Smooth muscle cell (in vitro differentiated cells): ENCODE results near the gene CCDC88B. TPM values are rescaled to one million over a fixed set of nuclear protein-coding genes. Genes with fewer than 3 reads are reported as not detected.

ENCODE experiments used
- DNase-seq: peaks from one replicate; lab custom pipeline; 2025; ENCODE audit not compliant: unreplicated experiment; lab: John Stamatoyannopoulos, UW
- H2AFZ ChIP-seq: fragments of 200-600 bp; sonication (generic); 2 replicates; pipeline ENCODE4 v1.6.0; 2016; ENCODE audit warnings: antibody characterized with exemption, low read depth, mild to moderate bottlenecking
- H3F3A ChIP-seq: fragments of 200-600 bp; sonication (generic); 2 replicates; pipeline ENCODE4 v1.6.0; 2017; ENCODE audit warnings: antibody characterized with exemption, low read depth
- H3K27ac ChIP-seq: fragments of 200-600 bp; sonication (generic); 2 replicates; pipeline ENCODE4 v1.5.1; 2016; ENCODE audit warnings: low read depth, mild to moderate bottlenecking
- H3K27me3 ChIP-seq: fragments of 200-600 bp; sonication (generic); 2 replicates; pipeline ENCODE4 v1.6.1; 2016; ENCODE audit warnings: low read depth, mild to moderate bottlenecking
- H3K36me3 ChIP-seq: fragments of 200-600 bp; sonication (generic); 2 replicates; pipeline ENCODE4 v1.5.1; 2016; ENCODE audit warnings: low read depth
- H3K4me1 ChIP-seq: fragments of 200-600 bp; sonication (generic); 2 replicates; pipeline ENCODE4 v1.5.1; 2016; ENCODE audit warnings: low read depth
- H3K4me2 ChIP-seq: fragments of 200-600 bp; sonication (generic); 2 replicates; pipeline ENCODE4 v1.6.0; 2016; ENCODE audit warnings: mild to moderate bottlenecking
- H3K4me3 ChIP-seq: fragments of 200-600 bp; sonication (generic); 2 replicates; pipeline ENCODE4 v1.5.1; 2016; ENCODE audit warnings: mild to moderate bottlenecking
- H3K79me2 ChIP-seq: fragments of 200-600 bp; sonication (generic); 2 replicates; pipeline ENCODE4 v1.6.0; 2016; ENCODE audit warnings: low read depth, mild to moderate bottlenecking
- H3K9ac ChIP-seq: fragments of 200-600 bp; sonication (generic); 2 replicates; pipeline ENCODE4 v1.6.0; 2016; ENCODE audit warnings: low read depth
- H3K9me3 ChIP-seq: fragments of 200-600 bp; sonication (generic); replicated peaks from 2 replicates; pipeline ENCODE4 v1.5.1; 2016; ENCODE audit warnings: low read depth
- H4K20me1 ChIP-seq: fragments of 200-600 bp; sonication (generic); 2 replicates; pipeline ENCODE4 v1.6.0; 2016; ENCODE audit warnings: low read depth
- WGBS: methylation state at CpG from one replicate; pipeline ENCODE4 v1.1.7; 2016; ENCODE audit warnings: low lambda C conversion rate; 5-methylcytosine and 5-hydroxymethylcytosine counted together
- polyA plus RNA-seq: library from polyadenylated mRNA; unstranded; fragments of >200 nt; fragmentation: Nextera tagmentation; extraction: Ambion mirVana; gene quantifications from 2 replicates; pipeline ENCODE4 v1.2.1, GENCODE V29; 2016
- total RNA-seq: library from RNA; depleted of rRNA; stranded (reverse); fragments of >200 nt; gene quantifications from 2 replicates; pipeline ENCODE4 v1.2.3, GENCODE V29; 2014
- TF ChIP-seq, protein P1 (sequence below): fragments of 200-600 bp; sonication (generic); IDR thresholded peaks from 2 replicates; pipeline ENCODE4 v1.5.1; 2017; ENCODE audit warnings: borderline replicate concordance, mild to moderate bottlenecking, antibody characterized with exemption; ENCODE audit not compliant: insufficient read depth, poor library complexity, severe bottlenecking

The CCDC88B gene
- total and polyA plus RNA-seq, 2 experiments from 2014 or later, result 0.22 to 2.2 TPM

DNA sequence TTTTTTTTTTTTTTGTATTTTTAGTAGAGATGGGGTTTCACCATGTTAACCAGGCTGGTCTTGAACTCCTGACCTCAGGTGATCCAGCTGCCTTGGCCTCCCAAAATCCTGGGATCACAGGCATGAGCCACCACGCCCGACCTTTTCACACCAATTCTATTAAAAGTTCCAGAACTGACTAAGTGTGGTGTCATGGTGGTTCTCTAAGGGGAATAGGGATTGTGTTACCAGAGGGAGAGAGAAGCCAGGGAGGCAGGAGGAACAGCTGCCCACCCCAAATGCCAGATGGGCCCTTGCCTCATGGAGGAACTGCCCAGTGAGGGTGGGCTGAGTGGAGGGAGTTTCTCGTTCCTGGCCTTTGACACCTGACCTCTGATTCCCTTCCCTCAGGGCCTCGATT is 24.9 kb downstream of the CCDC88B start:
- H3K4me3 ChIP-seq, result no peak overlapping the region
- no peaks in the 10 kb centered on the region for H3K27me3 ChIP-seq
- H3F3A ChIP-seq, result no peaks in the 10 kb centered on the region
- H4K20me1 ChIP-seq, result peaks cover 15% of the 10 kb centered on the region
- no peaks in the 10 kb centered on the region for H3K4me1 ChIP-seq
- no peaks in the 10 kb centered on the region for H3K36me3 ChIP-seq
- no peak overlapping the region for H3K27ac ChIP-seq
- no peaks in the 10 kb centered on the region for H3K9me3 ChIP-seq
- no peak overlapping the region for H2AFZ ChIP-seq
- no peak overlapping the region for H3K9ac ChIP-seq
- TF ChIP-seq, protein P1, sequence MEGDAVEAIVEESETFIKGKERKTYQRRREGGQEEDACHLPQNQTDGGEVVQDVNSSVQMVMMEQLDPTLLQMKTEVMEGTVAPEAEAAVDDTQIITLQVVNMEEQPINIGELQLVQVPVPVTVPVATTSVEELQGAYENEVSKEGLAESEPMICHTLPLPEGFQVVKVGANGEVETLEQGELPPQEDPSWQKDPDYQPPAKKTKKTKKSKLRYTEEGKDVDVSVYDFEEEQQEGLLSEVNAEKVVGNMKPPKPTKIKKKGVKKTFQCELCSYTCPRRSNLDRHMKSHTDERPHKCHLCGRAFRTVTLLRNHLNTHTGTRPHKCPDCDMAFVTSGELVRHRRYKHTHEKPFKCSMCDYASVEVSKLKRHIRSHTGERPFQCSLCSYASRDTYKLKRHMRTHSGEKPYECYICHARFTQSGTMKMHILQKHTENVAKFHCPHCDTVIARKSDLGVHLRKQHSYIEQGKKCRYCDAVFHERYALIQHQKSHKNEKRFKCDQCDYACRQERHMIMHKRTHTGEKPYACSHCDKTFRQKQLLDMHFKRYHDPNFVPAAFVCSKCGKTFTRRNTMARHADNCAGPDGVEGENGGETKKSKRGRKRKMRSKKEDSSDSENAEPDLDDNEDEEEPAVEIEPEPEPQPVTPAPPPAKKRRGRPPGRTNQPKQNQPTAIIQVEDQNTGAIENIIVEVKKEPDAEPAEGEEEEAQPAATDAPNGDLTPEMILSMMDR, result no peak
- H3K79me2 ChIP-seq, result peaks cover 3% of the 10 kb centered on the region
- DNase-seq, result no peak
- WGBS, result 95% methylated on average over 4 of the region's 4 CpGs
- H3K4me2 ChIP-seq, result no peak overlapping the region

DNA sequence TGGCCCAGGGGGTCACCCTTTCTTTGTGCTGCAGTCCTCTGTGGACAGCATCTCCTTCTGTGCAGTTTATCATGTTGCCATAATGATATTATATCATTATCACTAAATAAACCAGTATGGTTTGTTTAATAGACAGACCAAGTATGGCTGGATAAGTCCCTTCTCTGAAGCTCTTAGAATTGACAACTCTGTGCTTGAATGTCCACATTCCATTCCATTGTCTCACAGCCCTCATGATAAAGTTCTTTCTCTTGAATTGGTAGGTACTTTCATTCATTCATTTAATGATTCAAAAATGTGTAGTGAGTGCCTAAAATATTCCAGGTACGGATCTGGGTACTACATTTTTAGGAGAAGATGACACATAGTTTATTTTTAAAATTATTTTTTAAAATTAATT is 26.7 kb downstream of the CCDC88B start:
- Histone ChIP-seq H3K9me3 (no peaks in the 10 kb centered on the region), H4K20me1 (peaks cover 7% of the 10 kb centered on the region), H3K9ac (no peak overlapping the region), H3F3A (no peaks in the 10 kb centered on the region), H2AFZ (no peak overlapping the region), H3K27me3 (no peaks in the 10 kb centered on the region), H3K27ac (no peak overlapping the region), H3K36me3 (no peaks in the 10 kb centered on the region), H3K4me1 (no peaks in the 10 kb centered on the region), H3K79me2 (no peaks in the 10 kb centered on the region), H3K4me3 (no peak overlapping the region), H3K4me2 (no peak overlapping the region)
- TF ChIP-seq, protein P1, result no peak
- WGBS, result 88% methylated on average over 1 of the region's 1 CpG
- DNase-seq, result no peak

DNA sequence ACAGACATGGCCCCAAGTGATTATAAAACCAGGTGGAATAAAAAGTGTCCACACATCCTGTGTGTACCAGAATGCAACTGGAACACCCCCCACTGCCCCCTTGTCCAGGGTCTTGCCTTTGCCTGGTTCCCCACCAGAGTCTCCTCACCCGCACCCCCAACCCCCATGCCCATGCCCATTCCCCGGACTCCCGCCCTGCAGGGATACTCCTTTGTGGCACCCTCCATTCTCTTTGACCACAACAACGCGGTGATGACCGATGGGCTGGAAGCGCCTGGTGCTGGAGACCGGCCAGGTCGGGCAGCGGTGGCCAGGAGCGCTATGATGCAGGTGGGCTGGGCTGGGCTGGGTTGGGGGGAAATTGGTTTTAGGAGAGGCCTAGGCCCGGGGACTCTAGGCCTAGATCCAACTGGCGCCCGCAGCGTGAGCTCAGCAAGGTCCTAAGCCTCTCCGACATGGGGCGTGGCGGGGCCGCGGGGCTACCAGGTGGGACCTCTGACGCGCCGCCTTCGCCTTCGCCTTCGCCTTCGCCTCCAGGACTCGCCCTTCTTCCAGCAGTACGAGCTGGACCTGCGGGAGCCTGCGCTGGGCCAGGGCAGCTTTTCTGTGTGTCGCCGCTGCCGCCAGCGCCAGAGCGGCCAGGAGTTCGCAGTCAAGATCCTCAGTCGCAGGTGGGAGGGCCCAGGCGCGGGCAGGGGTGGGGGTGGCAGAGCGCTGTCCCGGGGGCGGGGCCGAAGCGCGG is 28.1 kb downstream of the CCDC88B start:
- Histone ChIP-seq H3K27me3 (no peaks in the 10 kb centered on the region), H3K9me3 (no peaks in the 10 kb centered on the region), H3F3A (no peaks in the 10 kb centered on the region), H3K4me3 (no peak overlapping the region), H3K4me1 (no peaks in the 10 kb centered on the region), H3K79me2 (no peaks in the 10 kb centered on the region), H3K36me3 (no peaks in the 10 kb centered on the region), H3K27ac (no peak overlapping the region), H3K4me2 (no peak overlapping the region), H3K9ac (no peak overlapping the region), H2AFZ (no peak overlapping the region), H4K20me1 (peaks cover 7% of the 10 kb centered on the region)
- DNase-seq, result no peak
- 98% methylated on average over 45 of the region's 46 CpGs for WGBS
- TF ChIP-seq, protein P1, result no peak

DNA sequence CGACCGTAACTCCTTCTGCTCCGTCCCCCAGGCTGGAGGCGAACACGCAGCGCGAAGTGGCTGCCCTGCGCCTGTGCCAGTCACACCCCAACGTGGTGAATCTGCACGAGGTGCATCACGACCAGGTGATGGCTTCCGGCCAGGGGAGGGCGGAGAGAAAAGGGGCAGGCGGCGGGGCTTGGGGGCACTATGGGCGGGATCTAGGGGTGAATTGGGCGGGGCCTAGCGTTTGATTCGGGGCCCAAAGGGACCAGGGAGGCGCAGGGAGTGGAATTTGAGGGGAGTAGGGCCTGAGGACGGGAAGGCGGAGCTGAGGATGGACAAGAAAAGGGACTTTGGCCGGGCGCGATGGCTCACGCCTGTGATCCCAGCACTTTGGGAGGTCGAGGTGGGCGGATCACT is 28.7 kb downstream of the CCDC88B start:
- no peak overlapping the region for H3K9ac ChIP-seq
- H3K79me2 ChIP-seq, result no peaks in the 10 kb centered on the region
- H4K20me1 ChIP-seq, result peaks cover 7% of the 10 kb centered on the region
- no peak overlapping the region for H2AFZ ChIP-seq
- H3K4me3 ChIP-seq, result no peak overlapping the region
- no peaks in the 10 kb centered on the region for H3K27me3 ChIP-seq
- H3K36me3 ChIP-seq, result no peaks in the 10 kb centered on the region
- no peaks in the 10 kb centered on the region for H3K9me3 ChIP-seq
- DNase-seq, result no peak
- H3F3A ChIP-seq, result no peaks in the 10 kb centered on the region
- no peak overlapping the region for H3K4me2 ChIP-seq
- no peak overlapping the region for H3K27ac ChIP-seq
- WGBS, result 97% methylated on average over 25 of the region's 28 CpGs
- no peaks in the 10 kb centered on the region for H3K4me1 ChIP-seq
- TF ChIP-seq, protein P1, result no peak
